GM12878 (cell line): ENCODE data around the gene PTPRM.

ENCODE experiments used
- BCL11A ChIP-seq: IDR thresholded peaks from 2 replicates; pipeline ENCODE4 v1.6.1; 2011; ENCODE audit warnings: low read depth, low read length
- POLR2A ChIP-seq: IDR thresholded peaks from 2 replicates; pipeline ENCODE4 v1.6.1; 2011; ENCODE audit warnings: low read depth, mild to moderate bottlenecking, low read length
- POLR2AphosphoS5 ChIP-seq: IDR thresholded peaks from 2 replicates; pipeline ENCODE4 v1.6.1; 2011; ENCODE audit warnings: mild to moderate bottlenecking, low read length, inconsistent platforms
- SMC3 ChIP-seq: IDR thresholded peaks from 2 replicates; pipeline ENCODE4 v1.6.1; 2011; ENCODE audit warnings: low read length, improper control_type of control experiment, borderline replicate concordance
- TF ChIP-seq, protein P1 (sequence below), 3 experiments: IDR thresholded peaks in 2 of 3; conservative IDR thresholded peaks in 1 of 3; 2 replicates each; pipeline ENCODE4 v1.5.1; 2011; ENCODE audit warnings: low read depth in 3 of 3, low read length in 3 of 3, mild to moderate bottlenecking in 3 of 3, control low read depth in 2 of 3, moderate library complexity in 2 of 3, inconsistent platforms in 1 of 3, mixed read lengths in 1 of 3; ENCODE audit not compliant: control insufficient read depth in 2 of 3, insufficient read depth in 1 of 3; ENCODE audit errors: extremely low read depth in 1 of 3
- TF ChIP-seq, protein P2 (sequence below): IDR thresholded peaks from 2 replicates; pipeline ENCODE4 v1.6.1; 2012; ENCODE audit warnings: low read depth, low read length, improper control_type of control experiment
- TF ChIP-seq, protein P3 (sequence below): IDR thresholded peaks from 2 replicates; pipeline ENCODE4 v1.6.1; 2012; ENCODE audit warnings: mild to moderate bottlenecking, low read depth, low read length

DNA sequence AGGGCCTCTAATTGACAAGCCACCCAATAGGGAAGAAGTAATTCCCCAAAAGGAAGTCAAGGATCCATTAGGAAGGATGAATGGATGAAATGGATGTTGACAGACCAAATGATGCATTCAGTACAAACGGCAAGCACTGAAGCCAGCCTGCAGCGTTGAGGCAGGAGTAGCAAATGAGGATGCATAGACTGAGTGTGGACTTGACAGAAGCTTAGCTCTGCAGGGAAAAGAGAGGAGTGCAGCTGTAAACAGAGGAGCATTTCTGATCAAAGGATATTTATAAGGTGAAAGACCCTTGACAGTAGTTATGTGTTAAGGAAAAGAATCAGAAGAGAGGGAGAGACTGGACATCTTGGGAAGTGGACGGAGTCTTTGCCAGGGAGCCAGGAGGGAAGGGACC is 788.9 kb downstream of the PTPRM start:
- TF ChIP-seq, protein P1, sequence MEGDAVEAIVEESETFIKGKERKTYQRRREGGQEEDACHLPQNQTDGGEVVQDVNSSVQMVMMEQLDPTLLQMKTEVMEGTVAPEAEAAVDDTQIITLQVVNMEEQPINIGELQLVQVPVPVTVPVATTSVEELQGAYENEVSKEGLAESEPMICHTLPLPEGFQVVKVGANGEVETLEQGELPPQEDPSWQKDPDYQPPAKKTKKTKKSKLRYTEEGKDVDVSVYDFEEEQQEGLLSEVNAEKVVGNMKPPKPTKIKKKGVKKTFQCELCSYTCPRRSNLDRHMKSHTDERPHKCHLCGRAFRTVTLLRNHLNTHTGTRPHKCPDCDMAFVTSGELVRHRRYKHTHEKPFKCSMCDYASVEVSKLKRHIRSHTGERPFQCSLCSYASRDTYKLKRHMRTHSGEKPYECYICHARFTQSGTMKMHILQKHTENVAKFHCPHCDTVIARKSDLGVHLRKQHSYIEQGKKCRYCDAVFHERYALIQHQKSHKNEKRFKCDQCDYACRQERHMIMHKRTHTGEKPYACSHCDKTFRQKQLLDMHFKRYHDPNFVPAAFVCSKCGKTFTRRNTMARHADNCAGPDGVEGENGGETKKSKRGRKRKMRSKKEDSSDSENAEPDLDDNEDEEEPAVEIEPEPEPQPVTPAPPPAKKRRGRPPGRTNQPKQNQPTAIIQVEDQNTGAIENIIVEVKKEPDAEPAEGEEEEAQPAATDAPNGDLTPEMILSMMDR (IDR thresholded peaks at IDR 0.05 in 2 of 3, conservative IDR thresholded peaks at IDR 0.05 in 1 of 3; ENCODE audit: control insufficient read depth in 2 of 3, extremely low read depth in 1 of 3, insufficient read depth in 1 of 3, low read depth in 3 of 3, low read length in 3 of 3), result no peak
- TF ChIP-seq BCL11A (no peak), POLR2AphosphoS5 (no peak), POLR2A (no peak), SMC3 (no peak)
- TF ChIP-seq, protein P2, sequence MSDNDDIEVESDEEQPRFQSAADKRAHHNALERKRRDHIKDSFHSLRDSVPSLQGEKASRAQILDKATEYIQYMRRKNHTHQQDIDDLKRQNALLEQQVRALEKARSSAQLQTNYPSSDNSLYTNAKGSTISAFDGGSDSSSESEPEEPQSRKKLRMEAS, result no peak
- TF ChIP-seq, protein P3, sequence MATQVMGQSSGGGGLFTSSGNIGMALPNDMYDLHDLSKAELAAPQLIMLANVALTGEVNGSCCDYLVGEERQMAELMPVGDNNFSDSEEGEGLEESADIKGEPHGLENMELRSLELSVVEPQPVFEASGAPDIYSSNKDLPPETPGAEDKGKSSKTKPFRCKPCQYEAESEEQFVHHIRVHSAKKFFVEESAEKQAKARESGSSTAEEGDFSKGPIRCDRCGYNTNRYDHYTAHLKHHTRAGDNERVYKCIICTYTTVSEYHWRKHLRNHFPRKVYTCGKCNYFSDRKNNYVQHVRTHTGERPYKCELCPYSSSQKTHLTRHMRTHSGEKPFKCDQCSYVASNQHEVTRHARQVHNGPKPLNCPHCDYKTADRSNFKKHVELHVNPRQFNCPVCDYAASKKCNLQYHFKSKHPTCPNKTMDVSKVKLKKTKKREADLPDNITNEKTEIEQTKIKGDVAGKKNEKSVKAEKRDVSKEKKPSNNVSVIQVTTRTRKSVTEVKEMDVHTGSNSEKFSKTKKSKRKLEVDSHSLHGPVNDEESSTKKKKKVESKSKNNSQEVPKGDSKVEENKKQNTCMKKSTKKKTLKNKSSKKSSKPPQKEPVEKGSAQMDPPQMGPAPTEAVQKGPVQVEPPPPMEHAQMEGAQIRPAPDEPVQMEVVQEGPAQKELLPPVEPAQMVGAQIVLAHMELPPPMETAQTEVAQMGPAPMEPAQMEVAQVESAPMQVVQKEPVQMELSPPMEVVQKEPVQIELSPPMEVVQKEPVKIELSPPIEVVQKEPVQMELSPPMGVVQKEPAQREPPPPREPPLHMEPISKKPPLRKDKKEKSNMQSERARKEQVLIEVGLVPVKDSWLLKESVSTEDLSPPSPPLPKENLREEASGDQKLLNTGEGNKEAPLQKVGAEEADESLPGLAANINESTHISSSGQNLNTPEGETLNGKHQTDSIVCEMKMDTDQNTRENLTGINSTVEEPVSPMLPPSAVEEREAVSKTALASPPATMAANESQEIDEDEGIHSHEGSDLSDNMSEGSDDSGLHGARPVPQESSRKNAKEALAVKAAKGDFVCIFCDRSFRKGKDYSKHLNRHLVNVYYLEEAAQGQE, result no peak
